ENCODE results near the gene BZW1.

The BZW1 gene

DNA sequence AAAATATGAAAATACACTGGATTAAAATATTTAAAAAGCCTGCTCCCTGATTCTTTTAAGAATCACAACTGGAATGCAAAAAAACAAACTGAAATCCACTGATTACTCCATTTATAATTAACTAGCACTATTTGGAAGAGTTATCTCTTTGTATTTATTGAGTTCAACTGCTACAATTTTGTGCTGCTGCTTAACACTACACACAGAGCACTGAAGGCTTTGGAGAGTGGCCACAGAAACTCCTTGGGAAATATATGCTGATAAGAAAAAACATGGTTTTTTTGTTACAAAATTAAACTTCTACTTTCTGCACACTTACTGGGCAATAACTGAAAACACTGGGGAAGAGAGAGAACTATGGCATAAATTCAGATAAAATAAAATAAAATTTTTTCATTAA is 19.8 kb upstream of the BZW1 start:
- no peaks in the 10 kb centered on the region for H4K20me1 ChIP-seq (ENCODE audit: insufficient read depth, low read length)
- no peaks in the 10 kb centered on the region for H3K9me2 ChIP-seq (replicated peaks; ENCODE audit: insufficient read depth, low read length)
- no peak for DNase-seq
- no peaks in the 10 kb centered on the region for H3F3A ChIP-seq (ENCODE audit: insufficient read depth, low read length)
- no peak overlapping the region for H2AFZ ChIP-seq (ENCODE audit: low read length)
- H3K27me3 ChIP-seq (replicated peaks; ENCODE audit: insufficient read depth, low read length) = no peaks in the 10 kb centered on the region
- H3K27ac ChIP-seq (ENCODE audit: low read length) = no peak overlapping the region
- TF ChIP-seq EZH2 (optimal IDR thresholded peaks at IDR 0.05; ENCODE audit: low read depth, low read length) (no peak), EZH2phosphoT487 (IDR thresholded peaks at IDR 0.05; ENCODE audit: low read length) (no peak)
- TF ChIP-seq, protein P1, sequence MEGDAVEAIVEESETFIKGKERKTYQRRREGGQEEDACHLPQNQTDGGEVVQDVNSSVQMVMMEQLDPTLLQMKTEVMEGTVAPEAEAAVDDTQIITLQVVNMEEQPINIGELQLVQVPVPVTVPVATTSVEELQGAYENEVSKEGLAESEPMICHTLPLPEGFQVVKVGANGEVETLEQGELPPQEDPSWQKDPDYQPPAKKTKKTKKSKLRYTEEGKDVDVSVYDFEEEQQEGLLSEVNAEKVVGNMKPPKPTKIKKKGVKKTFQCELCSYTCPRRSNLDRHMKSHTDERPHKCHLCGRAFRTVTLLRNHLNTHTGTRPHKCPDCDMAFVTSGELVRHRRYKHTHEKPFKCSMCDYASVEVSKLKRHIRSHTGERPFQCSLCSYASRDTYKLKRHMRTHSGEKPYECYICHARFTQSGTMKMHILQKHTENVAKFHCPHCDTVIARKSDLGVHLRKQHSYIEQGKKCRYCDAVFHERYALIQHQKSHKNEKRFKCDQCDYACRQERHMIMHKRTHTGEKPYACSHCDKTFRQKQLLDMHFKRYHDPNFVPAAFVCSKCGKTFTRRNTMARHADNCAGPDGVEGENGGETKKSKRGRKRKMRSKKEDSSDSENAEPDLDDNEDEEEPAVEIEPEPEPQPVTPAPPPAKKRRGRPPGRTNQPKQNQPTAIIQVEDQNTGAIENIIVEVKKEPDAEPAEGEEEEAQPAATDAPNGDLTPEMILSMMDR (IDR thresholded peaks at IDR 0.05; ENCODE audit: low read length) = no peak
- H3K9me3 ChIP-seq (replicated peaks; ENCODE audit: insufficient read depth, low read length) = no peaks in the 10 kb centered on the region
- no peak overlapping the region for H3K4me3 ChIP-seq (ENCODE audit: low read length)
- H3K9ac ChIP-seq (ENCODE audit: low read length) = no peak overlapping the region
- no peak overlapping the region for H3K4me2 ChIP-seq (ENCODE audit: low read depth, low read length)
- no peaks in the 10 kb centered on the region for H3K79me2 ChIP-seq (ENCODE audit: low read length)
- H3K36me3 ChIP-seq (replicated peaks; ENCODE audit: insufficient read depth, low read length) = no peaks in the 10 kb centered on the region
- no peaks in the 10 kb centered on the region for H3K4me1 ChIP-seq (ENCODE audit: low read length)

DNA sequence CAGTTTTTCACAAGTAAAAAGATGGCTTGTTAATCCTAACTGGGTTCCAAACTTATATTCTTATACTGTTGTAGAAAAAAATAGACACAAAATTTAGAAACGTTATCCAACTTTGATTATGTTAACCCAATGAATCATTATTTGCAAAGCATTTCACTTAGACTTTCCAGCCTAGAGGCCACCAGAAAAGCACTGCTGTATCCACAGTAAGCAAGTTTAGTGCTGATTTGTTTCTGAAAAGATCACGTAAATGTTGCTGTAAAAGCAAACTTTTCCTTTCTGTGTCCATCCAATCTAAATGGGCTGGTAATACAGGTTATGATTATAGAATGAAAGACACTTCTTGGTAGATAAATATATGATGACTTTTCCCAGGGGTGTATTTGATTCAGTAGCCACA is 17.6 kb upstream of the BZW1 start:
- Histone ChIP-seq H3K9ac (ENCODE audit: low read length) (no peak overlapping the region), H3K9me3 (replicated peaks; ENCODE audit: insufficient read depth, low read length) (no peaks in the 10 kb centered on the region), H3K27me3 (replicated peaks; ENCODE audit: insufficient read depth, low read length) (no peaks in the 10 kb centered on the region), H3K4me3 (ENCODE audit: low read length) (no peak overlapping the region), H4K20me1 (ENCODE audit: insufficient read depth, low read length) (no peaks in the 10 kb centered on the region), H3K27ac (ENCODE audit: low read length) (no peak overlapping the region), H3K36me3 (replicated peaks; ENCODE audit: insufficient read depth, low read length) (no peaks in the 10 kb centered on the region), H3K9me2 (replicated peaks; ENCODE audit: insufficient read depth, low read length) (no peaks in the 10 kb centered on the region), H3K4me2 (ENCODE audit: low read depth, low read length) (no peak overlapping the region), H3K79me2 (ENCODE audit: low read length) (no peaks in the 10 kb centered on the region), H3F3A (ENCODE audit: insufficient read depth, low read length) (no peaks in the 10 kb centered on the region), H2AFZ (ENCODE audit: low read length) (no peak overlapping the region), H3K4me1 (ENCODE audit: low read length) (no peaks in the 10 kb centered on the region)
- DNase-seq = no peak
- TF ChIP-seq, protein P1 (IDR thresholded peaks at IDR 0.05; ENCODE audit: low read length) = no peak
- TF ChIP-seq EZH2 (optimal IDR thresholded peaks at IDR 0.05; ENCODE audit: low read depth, low read length) (no peak), EZH2phosphoT487 (IDR thresholded peaks at IDR 0.05; ENCODE audit: low read length) (no peak)

DNA sequence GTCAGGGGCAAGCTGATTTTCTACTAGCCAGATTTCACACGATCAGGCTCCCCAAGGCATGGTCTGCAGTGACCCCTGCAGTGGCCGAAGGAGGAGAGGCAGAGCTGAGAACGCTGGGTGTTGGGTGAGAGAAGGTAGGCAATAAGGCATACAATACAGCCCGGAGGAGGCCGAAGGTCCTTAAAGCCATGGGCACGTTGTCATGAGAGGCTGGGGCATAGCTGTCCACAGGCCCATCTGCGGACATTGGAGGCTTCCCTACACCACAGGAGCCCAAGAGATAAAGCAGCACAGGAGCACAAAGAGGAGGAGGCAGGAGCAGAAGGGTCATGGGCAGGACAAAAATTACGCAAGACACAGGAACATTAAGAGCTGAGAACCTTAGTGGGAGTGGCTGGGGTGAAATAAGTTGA is 16.7 kb upstream of the BZW1 start:
- no peak overlapping the region for H3K4me3 ChIP-seq (ENCODE audit: low read length)
- no peak for DNase-seq
- H2AFZ ChIP-seq (ENCODE audit: low read length) = no peak overlapping the region

More for the DNA sequence above, 16.7 kb upstream of the BZW1 start:
- no peak overlapping the region for H3K4me2 ChIP-seq (ENCODE audit: low read depth, low read length)
- H3K4me1 ChIP-seq (ENCODE audit: low read length) = no peaks in the 10 kb centered on the region
- H3K9ac ChIP-seq (ENCODE audit: low read length) = no peak overlapping the region
- no peaks in the 10 kb centered on the region for H3K79me2 ChIP-seq (ENCODE audit: low read length)
- TF ChIP-seq EZH2phosphoT487 (IDR thresholded peaks at IDR 0.05; ENCODE audit: low read length) = no peak
- no peak for TF ChIP-seq EZH2 (optimal IDR thresholded peaks at IDR 0.05; ENCODE audit: low read depth, low read length)
- TF ChIP-seq, protein P1 (IDR thresholded peaks at IDR 0.05; ENCODE audit: low read length) = no peak
- H3K27ac ChIP-seq (ENCODE audit: low read length) = no peak overlapping the region
- H3K9me3 ChIP-seq (replicated peaks; ENCODE audit: insufficient read depth, low read length) = no peaks in the 10 kb centered on the region
- H3F3A ChIP-seq (ENCODE audit: insufficient read depth, low read length) = no peaks in the 10 kb centered on the region
- H4K20me1 ChIP-seq (ENCODE audit: insufficient read depth, low read length) = no peaks in the 10 kb centered on the region
- H3K9me2 ChIP-seq (replicated peaks; ENCODE audit: insufficient read depth, low read length) = no peaks in the 10 kb centered on the region
- no peaks in the 10 kb centered on the region for H3K27me3 ChIP-seq (replicated peaks; ENCODE audit: insufficient read depth, low read length)
- H3K36me3 ChIP-seq (replicated peaks; ENCODE audit: insufficient read depth, low read length) = no peaks in the 10 kb centered on the region

All from MM.1S (cell line).